ENCODE measurements around the gene TRIM63. TPM values are rescaled to one million over a fixed set of nuclear protein-coding genes. Genes with fewer than 3 reads are reported as not detected.
A peak's percentile ranks its signal among the peaks of the same experiment; 100 is the strongest.

TRIM63 gene
- total and polyA plus RNA-seq, 4 donors = not detected

DNA sequence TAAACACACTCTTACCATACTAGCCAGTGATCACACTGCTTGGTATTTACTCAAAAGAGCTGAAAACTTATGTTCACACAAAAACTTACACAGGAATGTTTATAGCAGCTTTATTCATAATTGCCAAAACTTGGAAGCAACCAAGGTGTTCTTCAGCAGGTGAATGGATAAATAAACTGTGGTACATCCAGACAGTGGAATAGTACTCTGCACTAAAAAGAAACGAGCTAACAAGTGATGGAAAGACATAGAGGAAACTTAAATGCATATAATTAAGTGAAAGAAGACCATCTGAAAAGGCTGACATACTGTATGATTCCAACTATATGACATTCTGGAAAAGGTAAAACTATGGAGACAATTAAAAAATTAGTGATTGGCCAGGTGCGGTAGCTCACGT, 23.5 kb upstream of the TRIM63 start:
- no peak for DNase-seq (ENCODE audit: low read depth in 4 of 6, low spot score in 6 of 6)
- H3K27me3 ChIP-seq (ENCODE audit: control insufficient read depth, insufficient read depth, low read length) = peaks cover 8% of the 10 kb centered on the region
- H3K27ac ChIP-seq (ENCODE audit: low read depth, low read length) = no peak overlapping the region
- 100% methylated on average over 3 of the region's 3 CpGs for WGBS (ENCODE audit: insufficient coverage)
- no peaks in the 10 kb centered on the region for H3K9me3 ChIP-seq (ENCODE audit: control insufficient read depth, insufficient read depth, low read length)
- H3K36me3 ChIP-seq (ENCODE audit: control insufficient read depth, insufficient read depth, low read length) = no peaks in the 10 kb centered on the region
- no peak overlapping the region for H3K4me3 ChIP-seq (ENCODE audit: low read depth, low read length)
- H3K4me1 ChIP-seq (ENCODE audit: control insufficient read depth, insufficient read depth, low read length) = peaks cover 10% of the 10 kb centered on the region

DNA sequence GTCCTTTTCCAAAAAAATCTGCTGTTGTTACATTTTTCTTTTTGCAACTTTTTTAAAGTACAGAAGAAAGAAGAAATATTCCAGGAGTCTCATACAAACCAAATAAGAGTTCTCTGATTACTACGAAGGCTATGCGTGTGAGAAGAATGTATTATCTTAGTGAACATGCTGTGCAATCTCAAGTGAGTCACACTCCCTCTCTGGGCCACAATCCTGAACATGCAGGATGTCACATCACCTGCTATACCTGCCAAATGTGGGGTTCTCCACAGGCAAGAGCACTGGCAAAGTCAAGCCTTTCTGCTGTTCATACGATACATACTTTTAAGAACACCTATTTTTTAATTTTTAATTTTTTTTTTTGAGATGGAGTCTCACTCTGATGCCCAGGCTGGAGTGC, 21.7 kb upstream of the TRIM63 start:
- Histone ChIP-seq H3K36me3 (ENCODE audit: control insufficient read depth, insufficient read depth, low read length) (no peaks in the 10 kb centered on the region), H3K9me3 (ENCODE audit: control insufficient read depth, insufficient read depth, low read length) (no peaks in the 10 kb centered on the region), H3K27me3 (ENCODE audit: control insufficient read depth, insufficient read depth, low read length) (peaks cover 6% of the 10 kb centered on the region), H3K4me1 (ENCODE audit: control insufficient read depth, insufficient read depth, low read length) (peaks cover 4% of the 10 kb centered on the region), H3K4me3 (ENCODE audit: low read depth, low read length) (no peak overlapping the region), H3K27ac (ENCODE audit: low read depth, low read length) (no peak overlapping the region)
- WGBS (ENCODE audit: insufficient coverage) = no CpG with 5 or more reads among the region's 3 CpGs
- no peak for DNase-seq (ENCODE audit: low read depth in 4 of 6, low spot score in 6 of 6)

DNA sequence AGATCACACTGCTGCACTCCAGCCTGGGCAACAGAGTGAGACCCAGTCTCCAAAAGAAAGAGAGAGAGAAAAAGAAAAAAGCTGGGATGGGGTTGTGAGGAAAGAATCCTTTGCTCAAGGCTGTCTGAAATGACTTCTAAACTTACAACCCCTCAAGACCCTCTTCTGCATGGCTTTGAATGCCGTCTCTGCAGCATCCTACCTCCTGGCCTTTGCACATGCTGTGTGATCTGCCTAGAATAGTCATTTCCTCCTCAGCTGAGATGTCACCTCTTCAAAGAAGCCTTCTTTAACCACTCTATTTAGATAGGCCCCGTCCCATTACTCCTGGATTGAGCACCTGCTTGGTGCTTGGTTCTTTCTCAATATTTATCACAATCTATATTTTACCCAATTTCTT, 17.4 kb upstream of the TRIM63 start:
- no peak for DNase-seq (ENCODE audit: low read depth in 4 of 6, low spot score in 6 of 6)
- H3K36me3 ChIP-seq (ENCODE audit: control insufficient read depth, insufficient read depth, low read length) = no peaks in the 10 kb centered on the region
- H3K4me3 ChIP-seq (ENCODE audit: low read depth, low read length) = no peak overlapping the region
- no peaks in the 10 kb centered on the region for H3K9me3 ChIP-seq (ENCODE audit: control insufficient read depth, insufficient read depth, low read length)
- H3K27ac ChIP-seq (ENCODE audit: low read depth, low read length) = no peak overlapping the region
- no peaks in the 10 kb centered on the region for H3K27me3 ChIP-seq (ENCODE audit: control insufficient read depth, insufficient read depth, low read length)
- 100% methylated on average over 2 of the region's 2 CpGs for WGBS (ENCODE audit: insufficient coverage)
- no peaks in the 10 kb centered on the region for H3K4me1 ChIP-seq (ENCODE audit: control insufficient read depth, insufficient read depth, low read length)

DNA sequence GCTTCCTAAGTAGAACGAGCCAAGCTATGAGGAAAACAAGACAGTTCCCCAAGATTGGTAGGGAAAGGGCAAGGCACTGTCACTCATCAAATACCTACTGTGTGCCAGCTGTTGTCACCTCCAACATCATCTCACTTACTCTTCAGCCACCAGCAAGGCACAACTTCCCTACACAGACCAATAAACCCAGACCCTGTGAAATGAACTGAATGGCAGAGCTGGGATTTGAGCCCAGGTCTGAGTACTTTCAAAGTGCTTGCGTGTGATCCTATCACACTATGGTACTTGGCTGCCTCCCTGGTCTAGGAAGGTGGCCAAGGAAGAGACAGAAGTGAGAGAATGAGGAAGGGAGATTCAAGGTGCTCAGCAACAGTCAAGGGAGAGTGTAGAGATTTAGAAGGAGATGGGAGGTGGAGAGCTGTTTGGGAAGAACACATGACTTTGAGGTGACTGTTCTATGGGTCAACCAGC, 16.7 kb upstream of the TRIM63 start:
- Histone ChIP-seq H3K27me3 (ENCODE audit: control insufficient read depth, insufficient read depth, low read length) (no peaks in the 10 kb centered on the region), H3K4me3 (ENCODE audit: low read depth, low read length) (no peak overlapping the region), H3K4me1 (ENCODE audit: control insufficient read depth, insufficient read depth, low read length) (no peaks in the 10 kb centered on the region), H3K9me3 (ENCODE audit: control insufficient read depth, insufficient read depth, low read length) (no peaks in the 10 kb centered on the region), H3K36me3 (ENCODE audit: control insufficient read depth, insufficient read depth, low read length) (no peaks in the 10 kb centered on the region), H3K27ac (ENCODE audit: low read depth, low read length) (no peak overlapping the region)
- DNase-seq (ENCODE audit: low read depth in 4 of 6, low spot score in 6 of 6) = peak in 1 of 6 donors; percentile 55
- 62% methylated on average over 1 of the region's 2 CpGs for WGBS (ENCODE audit: insufficient coverage)

DNA sequence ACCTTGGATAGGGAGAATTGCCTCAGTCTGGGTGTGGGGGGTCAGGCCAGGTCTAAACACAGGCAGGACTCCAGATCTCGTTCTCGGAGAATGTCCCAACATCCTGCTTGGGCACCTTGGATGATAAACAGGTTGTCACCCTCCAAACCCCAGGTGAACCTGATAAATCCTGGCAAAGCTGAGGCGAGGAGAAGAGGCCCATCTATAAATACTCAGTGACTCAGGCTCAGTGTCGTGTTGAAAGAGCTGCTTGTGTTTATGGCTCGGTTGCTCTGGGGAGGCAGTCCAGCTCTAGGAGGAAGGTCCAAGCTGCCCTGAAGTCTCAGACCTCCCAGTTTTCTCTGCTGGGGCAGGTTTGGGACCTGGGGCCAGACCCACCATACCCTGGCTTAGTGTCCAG, 15.8 kb upstream of the TRIM63 start:
- Histone ChIP-seq H3K4me1 (ENCODE audit: control insufficient read depth, insufficient read depth, low read length) (no peaks in the 10 kb centered on the region), H3K27me3 (ENCODE audit: control insufficient read depth, insufficient read depth, low read length) (no peaks in the 10 kb centered on the region), H3K9me3 (ENCODE audit: control insufficient read depth, insufficient read depth, low read length) (no peaks in the 10 kb centered on the region), H3K36me3 (ENCODE audit: control insufficient read depth, insufficient read depth, low read length) (no peaks in the 10 kb centered on the region), H3K4me3 (ENCODE audit: low read depth, low read length) (no peak overlapping the region), H3K27ac (ENCODE audit: low read depth, low read length) (no peak overlapping the region)
- no peak for DNase-seq (ENCODE audit: low read depth in 4 of 6, low spot score in 6 of 6)
- 68% methylated on average over 4 of the region's 5 CpGs for WGBS (ENCODE audit: insufficient coverage)

DNA sequence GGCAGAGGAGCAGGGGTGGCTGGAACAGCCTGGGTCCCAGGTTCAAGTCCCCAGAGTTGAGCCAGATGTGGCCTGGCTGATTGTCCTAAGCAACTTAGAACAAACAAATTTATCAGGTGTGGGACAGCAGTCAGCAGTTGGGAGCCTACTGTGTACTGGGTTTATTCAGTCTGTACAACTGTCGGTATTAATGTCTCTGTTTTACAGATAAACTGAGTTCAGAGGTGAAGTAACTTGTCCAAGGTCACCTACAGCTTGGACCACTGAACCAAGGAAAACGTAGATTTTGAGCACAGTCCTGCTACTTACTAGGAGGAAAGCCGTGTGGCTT, 14.6 kb upstream of the TRIM63 start:
- H3K4me3 ChIP-seq (ENCODE audit: low read depth, low read length) = no peak overlapping the region
- no peaks in the 10 kb centered on the region for H3K27me3 ChIP-seq (ENCODE audit: control insufficient read depth, insufficient read depth, low read length)
- 100% methylated on average over 1 of the region's 3 CpGs for WGBS (ENCODE audit: insufficient coverage)
- DNase-seq (ENCODE audit: low read depth in 4 of 6, low spot score in 6 of 6) = no peak
- no peak overlapping the region for H3K27ac ChIP-seq (ENCODE audit: low read depth, low read length)
- H3K9me3 ChIP-seq (ENCODE audit: control insufficient read depth, insufficient read depth, low read length) = no peaks in the 10 kb centered on the region
- no peaks in the 10 kb centered on the region for H3K4me1 ChIP-seq (ENCODE audit: control insufficient read depth, insufficient read depth, low read length)
- no peaks in the 10 kb centered on the region for H3K36me3 ChIP-seq (ENCODE audit: control insufficient read depth, insufficient read depth, low read length)

DNA sequence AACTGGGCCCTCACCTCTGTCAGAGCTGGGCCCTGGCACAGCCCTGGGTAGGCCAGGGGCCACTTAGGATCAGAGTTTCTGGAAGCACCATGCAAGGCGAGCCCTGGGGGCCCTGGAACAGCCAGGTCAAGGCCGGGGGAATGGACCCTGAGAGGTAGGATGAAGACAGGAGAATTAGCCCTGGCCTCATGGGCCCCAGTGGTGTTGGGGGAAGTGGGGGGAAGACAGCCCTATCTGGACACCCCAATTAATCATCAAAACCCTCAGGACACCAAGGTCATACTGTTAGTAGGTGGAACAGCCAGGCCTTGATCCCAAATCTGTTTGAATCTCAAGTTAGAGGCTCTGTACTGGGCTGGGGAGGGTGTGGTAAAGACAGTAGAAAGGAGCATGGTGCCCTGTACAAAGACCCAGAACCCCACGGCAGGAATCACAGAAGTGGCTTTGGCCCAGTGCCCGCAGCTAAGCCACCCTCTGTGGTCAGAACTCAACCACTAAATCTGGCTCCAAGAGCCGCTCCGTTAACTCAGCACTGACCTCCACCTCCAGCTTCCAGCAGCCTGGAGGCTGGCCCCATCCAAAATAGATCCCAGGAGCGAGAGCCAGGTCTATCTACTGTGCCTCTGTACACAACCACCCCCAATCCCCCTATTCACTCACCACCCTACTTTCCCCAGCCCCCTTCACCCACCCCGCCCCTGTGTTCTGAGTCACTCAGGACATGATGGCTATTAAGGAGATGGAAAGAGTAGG, 14.0 kb upstream of the TRIM63 start:
- Histone ChIP-seq H3K36me3 (ENCODE audit: control insufficient read depth, insufficient read depth, low read length) (no peaks in the 10 kb centered on the region), H3K9me3 (ENCODE audit: control insufficient read depth, insufficient read depth, low read length) (no peaks in the 10 kb centered on the region), H3K4me3 (ENCODE audit: low read depth, low read length) (no peak overlapping the region), H3K27ac (ENCODE audit: low read depth, low read length) (no peak overlapping the region), H3K27me3 (ENCODE audit: control insufficient read depth, insufficient read depth, low read length) (no peaks in the 10 kb centered on the region), H3K4me1 (ENCODE audit: control insufficient read depth, insufficient read depth, low read length) (no peaks in the 10 kb centered on the region)
- DNase-seq (ENCODE audit: low read depth in 4 of 6, low spot score in 6 of 6) = no peak
- WGBS (ENCODE audit: insufficient coverage) = 79% methylated on average over 6 of the region's 8 CpGs

DNA sequence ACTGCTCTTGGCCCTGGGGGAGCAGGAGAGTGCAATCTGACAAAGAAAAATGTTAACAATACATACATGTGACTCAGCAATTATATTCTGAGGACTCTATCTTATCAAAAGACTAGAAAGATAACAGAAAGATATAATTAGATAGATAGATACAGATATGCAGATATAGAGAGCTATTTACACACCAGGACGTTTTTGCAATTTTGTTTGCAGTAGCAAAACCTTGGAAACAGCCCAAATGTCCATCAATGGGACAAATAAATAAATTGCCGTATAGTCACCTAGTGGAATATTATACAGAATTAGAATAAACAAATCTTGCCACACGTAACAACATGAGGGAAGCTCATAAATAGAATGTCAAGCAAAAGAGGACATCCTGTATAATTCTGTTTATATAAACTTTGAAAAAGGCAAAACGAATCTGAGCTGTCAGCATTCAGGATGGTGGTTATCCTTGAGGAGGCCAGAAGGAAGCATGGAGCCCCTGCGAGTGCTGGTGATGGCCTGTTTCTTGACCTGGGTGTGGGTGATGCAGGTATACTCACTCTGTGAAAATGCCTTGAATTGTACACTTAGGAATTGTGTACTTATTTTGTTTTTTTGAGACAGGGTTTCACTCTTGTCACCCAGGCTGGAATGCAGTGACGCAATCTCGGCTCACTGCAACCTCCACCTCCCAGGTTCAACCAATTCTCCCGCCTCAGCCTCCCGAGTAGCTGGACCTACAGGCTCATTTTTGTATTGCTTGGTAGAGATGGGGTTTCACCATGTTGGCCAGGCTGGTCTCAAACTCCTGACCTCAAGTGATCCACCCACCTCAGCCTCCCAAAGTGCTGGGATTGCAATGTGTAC, 12.8 kb upstream of the TRIM63 start:
- Histone ChIP-seq H3K27me3 (ENCODE audit: control insufficient read depth, insufficient read depth, low read length) (no peaks in the 10 kb centered on the region), H3K9me3 (ENCODE audit: control insufficient read depth, insufficient read depth, low read length) (no peaks in the 10 kb centered on the region), H3K4me1 (ENCODE audit: control insufficient read depth, insufficient read depth, low read length) (no peaks in the 10 kb centered on the region), H3K4me3 (ENCODE audit: low read depth, low read length) (no peak overlapping the region), H3K27ac (ENCODE audit: low read depth, low read length) (no peak overlapping the region), H3K36me3 (ENCODE audit: control insufficient read depth, insufficient read depth, low read length) (no peaks in the 10 kb centered on the region)
- 92% methylated on average over 2 of the region's 9 CpGs for WGBS (ENCODE audit: insufficient coverage)
- no peak for DNase-seq (ENCODE audit: low read depth in 4 of 6, low spot score in 6 of 6)

DNA sequence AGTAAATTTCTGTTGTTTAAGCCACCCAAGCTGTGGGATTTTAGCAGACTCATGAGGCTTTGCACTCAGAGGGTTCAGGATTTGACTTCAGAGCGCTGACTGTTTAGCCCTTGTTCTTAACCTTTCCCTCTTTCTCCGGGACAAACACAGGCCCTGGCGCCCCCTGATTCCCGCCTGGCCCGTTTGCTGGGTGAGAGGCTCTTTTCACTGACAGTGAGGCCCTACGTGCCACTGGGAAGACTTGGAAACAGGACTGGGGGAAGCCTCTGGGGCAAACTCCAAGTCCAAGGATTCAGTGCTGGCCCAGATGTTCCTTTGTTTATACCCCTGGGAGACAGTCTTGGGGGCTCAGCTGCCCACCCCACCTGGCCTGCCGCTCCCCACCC, 11.7 kb upstream of the TRIM63 start:
- no peaks in the 10 kb centered on the region for H3K9me3 ChIP-seq (ENCODE audit: control insufficient read depth, insufficient read depth, low read length)
- DNase-seq (ENCODE audit: low read depth in 4 of 6, low spot score in 6 of 6) = no peak
- H3K27ac ChIP-seq (ENCODE audit: low read depth, low read length) = no peak overlapping the region
- H3K27me3 ChIP-seq (ENCODE audit: control insufficient read depth, insufficient read depth, low read length) = no peaks in the 10 kb centered on the region
- WGBS (ENCODE audit: insufficient coverage) = 32% methylated on average over 6 of the region's 7 CpGs
- no peaks in the 10 kb centered on the region for H3K4me1 ChIP-seq (ENCODE audit: control insufficient read depth, insufficient read depth, low read length)
- H3K36me3 ChIP-seq (ENCODE audit: control insufficient read depth, insufficient read depth, low read length) = no peaks in the 10 kb centered on the region
- H3K4me3 ChIP-seq (ENCODE audit: low read depth, low read length) = no peak overlapping the region

All from spinal cord (tissue), 10 donors.